Posterior cingulate gyrus (tissue), 11 donors: ENCODE data around the gene ABCC2.
A peak's percentile ranks its signal among the peaks of the same experiment; 100 is the strongest.
"Not testable (repeated sequence)": the region's sequence is repeated elsewhere in the genome, so short reads cannot be mapped to it uniquely, and the experiment has no call there.

Experiments
- DNase-seq, 10 donors: peaks; one replicate each; pipeline versions ENCODE4 v3.0.0 to v3.0.0-alpha.2; 2020 to 2021; ENCODE audit warnings: mixed read lengths in 3 of 10
- intact Hi-C: fragments of 100-400 bp; cut with DNase I; formaldehyde crosslinking; loops from one replicate; pipeline ENCODE4 v1.15.1; 2023

ABCC2 gene

DNA sequence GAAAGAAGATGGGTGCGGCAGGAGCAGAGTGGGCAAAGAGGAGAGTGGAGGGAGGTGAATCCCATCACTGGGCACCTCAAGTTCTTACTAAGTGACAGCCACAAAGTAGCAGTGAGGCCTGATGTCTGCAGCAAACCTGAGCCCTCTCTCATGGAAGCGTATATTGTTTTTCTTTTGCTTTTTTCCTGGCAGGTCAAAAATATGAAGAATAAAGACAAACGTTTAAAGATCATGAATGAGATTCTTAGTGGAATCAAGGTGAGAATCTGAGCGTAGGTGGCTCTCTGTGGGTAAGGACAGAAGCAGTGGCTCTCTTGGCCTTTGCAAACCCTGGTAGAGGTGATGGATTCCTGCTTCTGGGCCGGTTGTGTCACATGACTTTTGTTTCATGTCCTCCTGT, 22.8 kb downstream of the ABCC2 start:
- intact Hi-C loops = no loop called here
- no peak for DNase-seq

DNA sequence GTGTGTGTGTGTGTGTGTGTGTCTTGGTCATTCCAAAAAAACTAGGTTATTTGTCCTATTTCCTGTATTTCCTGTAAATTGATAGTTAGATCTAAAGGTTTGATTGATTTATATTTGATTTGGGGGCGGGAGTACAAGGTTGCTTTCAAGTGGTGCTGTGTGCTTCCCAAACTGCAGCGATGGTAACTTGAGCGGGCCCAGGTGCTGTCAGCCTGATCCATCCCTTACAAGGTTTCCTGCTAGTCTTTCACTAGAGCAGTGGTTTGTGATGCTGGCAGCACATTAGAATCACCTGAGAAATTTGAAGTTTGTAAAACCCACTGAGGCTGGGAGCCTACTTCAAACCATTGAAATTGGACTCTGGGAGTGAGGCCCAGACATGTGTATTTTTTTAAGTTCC, 23.7 kb downstream of the ABCC2 start:
- intact Hi-C loops = no loop called here
- DNase-seq = no peak

DNA sequence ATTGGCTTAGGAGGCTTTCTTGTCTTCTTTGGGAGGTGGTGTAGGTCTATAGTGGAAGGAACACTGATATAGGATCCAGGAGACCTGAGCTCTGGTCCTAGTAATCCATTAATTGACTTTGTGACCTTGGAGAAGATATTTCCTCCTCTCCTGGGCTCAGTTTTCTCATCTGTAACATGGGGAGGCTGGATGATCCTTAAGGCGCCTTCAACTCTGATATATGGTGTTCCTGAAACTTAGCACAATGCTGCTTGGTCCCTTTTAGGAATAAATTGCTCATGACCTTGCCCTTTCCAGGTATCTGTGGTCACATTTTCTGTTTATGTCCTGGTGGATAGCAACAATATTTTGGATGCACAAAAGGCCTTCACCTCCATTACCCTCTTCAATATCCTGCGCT, 25.3 kb downstream of the ABCC2 start:
- intact Hi-C loops = no loop called here
- DNase-seq = no peak

- no peak for DNase-seq
- intact Hi-C loops = no loop called here
These were observed 25.8 kb downstream of the ABCC2 start for GRCh38 chr10:99808270-99808669.

DNA sequence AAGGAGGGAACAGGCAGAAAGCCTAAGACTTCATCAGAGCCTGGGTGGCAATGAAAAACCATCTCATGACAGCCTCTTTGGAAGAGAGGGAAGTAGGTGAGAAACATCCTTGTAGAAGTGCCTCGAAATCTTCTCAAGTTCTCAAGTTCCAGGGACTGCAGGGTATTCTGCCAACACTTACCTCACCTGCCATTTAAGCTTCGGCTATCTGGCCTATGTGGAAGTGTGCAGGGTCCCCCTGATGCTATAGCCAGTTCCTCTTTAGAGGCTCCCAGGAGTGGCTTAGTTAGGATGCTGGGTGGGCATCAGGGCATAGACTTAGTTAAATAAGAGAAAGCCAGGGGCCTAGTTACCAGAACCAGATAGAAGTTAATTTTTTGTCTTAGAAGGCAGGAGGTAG, 27.0 kb downstream of the ABCC2 start:
- DNase-seq = no peak
- intact Hi-C loops = no loop called here

GRCh38 chr10:99809931-99810615, 27.6 kb downstream of the ABCC2 start:
- intact Hi-C loops = no loop called here

GRCh38 chr10:99812177-99812576, 29.7 kb downstream of the ABCC2 start:
- DNase-seq = no peak

More at GRCh38 chr10:99809931-99810615, 27.6 kb downstream of the ABCC2 start:
- peak in 1 of 10 donors; percentile 5 for DNase-seq

GRCh38 chr10:99814143-99814542, 31.7 kb downstream of the ABCC2 start:
- no peak for DNase-seq
- intact Hi-C loops = no loop called here

More at GRCh38 chr10:99812177-99812576, 29.7 kb downstream of the ABCC2 start:
- intact Hi-C loops = no loop called here

DNA sequence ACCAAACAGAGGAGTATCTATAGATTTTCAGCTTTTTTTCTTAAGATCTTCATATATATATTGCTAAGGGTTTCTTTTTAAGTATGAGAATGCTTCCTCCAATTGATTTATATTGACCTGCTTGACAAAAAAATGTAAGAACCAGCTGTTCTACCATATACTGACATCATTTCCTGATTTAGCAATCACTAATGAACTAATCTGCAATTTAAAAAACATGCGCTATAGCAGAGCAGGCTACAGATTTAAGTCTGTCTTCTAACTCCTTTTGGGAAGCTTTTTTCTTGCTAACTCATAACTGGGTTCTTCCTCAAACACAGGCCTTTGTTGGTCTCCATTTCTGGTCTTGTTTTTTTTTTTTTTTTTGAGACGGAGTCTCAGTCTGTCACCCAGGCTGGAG, 33.2 kb downstream of the ABCC2 start:
- intact Hi-C loops = no loop called here
- DNase-seq = no peak

DNA sequence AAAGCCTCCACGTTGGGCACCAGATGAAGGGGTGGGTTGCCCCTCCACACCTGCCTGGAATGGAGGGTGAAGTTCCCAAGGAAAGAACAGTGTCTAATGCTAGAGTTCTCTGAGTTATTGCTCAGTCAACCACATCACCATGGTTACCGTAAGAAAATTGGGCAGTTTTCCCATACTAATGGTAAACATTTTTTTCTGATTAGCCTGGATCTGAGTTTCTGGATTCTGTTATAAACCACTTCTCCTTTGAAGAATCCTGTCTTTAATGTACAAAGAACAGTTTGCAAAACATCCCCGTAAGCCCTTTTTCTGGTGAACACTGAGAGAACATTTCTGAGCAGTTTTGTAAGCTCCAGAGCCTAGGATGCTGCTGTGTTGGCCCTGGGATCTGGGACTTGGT, 45.5 kb downstream of the ABCC2 start:
- DNase-seq = no peak
- intact Hi-C loops = no loop called here

GRCh38 chr10:99828464-99828863, 46.0 kb downstream of the ABCC2 start:
- intact Hi-C loops = no loop called here
- no peak for DNase-seq

DNA sequence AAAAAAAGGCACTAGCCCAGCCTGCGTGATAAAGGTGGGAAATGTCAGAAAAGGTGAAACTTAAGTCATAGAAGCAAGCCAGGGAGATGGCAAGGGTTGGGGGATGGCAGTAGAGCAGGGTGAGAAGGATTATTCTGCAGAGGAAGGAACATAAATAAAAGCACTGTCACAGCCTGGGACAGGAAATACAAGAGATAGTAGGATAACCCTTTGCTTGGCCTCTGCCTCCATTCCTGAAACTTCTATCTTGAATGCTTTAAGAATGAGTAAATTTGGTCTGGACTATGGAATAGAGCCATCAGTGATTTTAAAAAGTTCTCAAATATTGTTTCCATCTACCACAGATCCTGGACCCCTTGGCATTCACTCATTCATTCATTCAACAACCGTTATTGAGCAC, 50.0 kb downstream of the ABCC2 start:
- no peak for DNase-seq
- intact Hi-C loops = no loop called here

DNA sequence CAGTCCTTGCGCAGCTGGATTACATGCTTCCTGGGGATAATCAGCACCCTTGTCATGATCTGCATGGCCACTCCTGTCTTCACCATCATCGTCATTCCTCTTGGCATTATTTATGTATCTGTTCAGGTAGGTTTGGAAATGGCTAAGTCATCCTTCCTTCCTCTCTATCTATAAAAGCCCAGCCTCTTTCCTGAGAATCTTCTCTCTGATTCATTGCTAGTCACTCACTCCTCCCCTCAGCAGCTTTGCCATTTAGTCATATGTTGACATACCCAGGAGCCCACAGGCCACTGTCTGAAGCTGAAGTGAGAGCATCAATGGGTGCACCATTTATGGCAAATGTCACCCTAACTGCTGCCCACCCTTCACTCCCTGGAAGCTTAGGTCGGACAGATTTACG, 52.0 kb downstream of the ABCC2 start:
- no peak for DNase-seq
- intact Hi-C loops = no loop called here

DNA sequence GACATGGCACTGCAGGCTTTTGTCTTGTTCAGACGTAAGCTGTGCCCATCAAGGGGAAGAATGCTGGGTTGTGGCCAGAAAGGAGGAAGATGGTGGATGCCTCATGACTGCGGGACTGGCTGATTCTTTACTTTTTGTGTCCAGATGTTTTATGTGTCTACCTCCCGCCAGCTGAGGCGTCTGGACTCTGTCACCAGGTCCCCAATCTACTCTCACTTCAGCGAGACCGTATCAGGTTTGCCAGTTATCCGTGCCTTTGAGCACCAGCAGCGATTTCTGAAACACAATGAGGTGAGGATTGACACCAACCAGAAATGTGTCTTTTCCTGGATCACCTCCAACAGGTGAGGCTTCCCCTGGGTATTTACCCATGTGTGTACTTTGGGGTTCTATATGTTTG, 53.5 kb downstream of the ABCC2 start:
- no peak for DNase-seq

DNA sequence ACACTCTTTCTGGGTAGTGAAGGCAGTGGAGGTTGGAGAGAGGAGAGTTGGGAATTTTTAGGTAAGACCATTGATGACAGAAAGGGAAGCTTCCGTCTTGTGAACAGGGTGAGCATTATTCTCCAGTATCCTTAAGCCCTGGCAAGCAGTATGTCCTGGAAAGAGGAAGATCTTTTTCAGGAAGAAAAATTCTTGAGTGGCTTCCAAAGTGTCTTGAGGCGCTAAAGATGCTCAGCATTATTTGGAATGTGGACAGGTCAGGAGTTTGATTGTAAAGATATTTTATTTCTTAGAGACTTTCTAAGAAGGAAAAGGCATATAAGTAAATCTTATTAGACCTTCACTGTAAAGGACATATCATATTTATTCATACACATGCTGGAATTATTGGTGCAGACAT, 54.3 kb downstream of the ABCC2 start:
- intact Hi-C loops = no loop called here
- no peak for DNase-seq

More for the DNA sequence above, 53.5 kb downstream of the ABCC2 start:
- intact Hi-C loops = no loop called here

DNA sequence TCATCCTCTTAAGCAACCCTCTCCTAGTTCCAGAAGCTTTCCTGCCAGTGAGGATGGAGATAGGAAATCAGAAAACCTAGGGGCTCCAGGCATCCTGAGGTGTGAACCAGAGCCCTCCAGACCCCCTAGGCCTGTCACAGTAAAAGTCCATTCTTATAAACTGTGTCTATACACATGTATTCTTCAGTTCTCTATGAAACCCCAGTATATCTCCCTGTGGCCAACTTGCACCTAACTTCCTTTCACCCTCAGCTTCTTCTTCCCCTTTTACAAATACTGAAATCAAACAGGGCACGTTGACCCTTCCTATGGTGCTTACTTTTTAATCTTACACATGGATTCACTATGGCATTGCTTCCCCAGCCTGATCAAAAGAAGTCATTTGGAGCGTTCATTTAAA, 58.4 kb downstream of the ABCC2 start:
- DNase-seq, intact Hi-C loops: not testable (repeated sequence)

- intact Hi-C loops = no loop called here
- no peak for DNase-seq
These were observed 59.3 kb downstream of the ABCC2 start for GRCh38 chr10:99841746-99842145.

GRCh38 chr10:99843310-99843709, 60.9 kb downstream of the ABCC2 start:
- no peak for DNase-seq
- intact Hi-C loops = no loop called here

GRCh38 chr10:99844433-99844955, 62.1 kb downstream of the ABCC2 start:
- DNase-seq = no peak
- intact Hi-C loops = no loop called here

DNA sequence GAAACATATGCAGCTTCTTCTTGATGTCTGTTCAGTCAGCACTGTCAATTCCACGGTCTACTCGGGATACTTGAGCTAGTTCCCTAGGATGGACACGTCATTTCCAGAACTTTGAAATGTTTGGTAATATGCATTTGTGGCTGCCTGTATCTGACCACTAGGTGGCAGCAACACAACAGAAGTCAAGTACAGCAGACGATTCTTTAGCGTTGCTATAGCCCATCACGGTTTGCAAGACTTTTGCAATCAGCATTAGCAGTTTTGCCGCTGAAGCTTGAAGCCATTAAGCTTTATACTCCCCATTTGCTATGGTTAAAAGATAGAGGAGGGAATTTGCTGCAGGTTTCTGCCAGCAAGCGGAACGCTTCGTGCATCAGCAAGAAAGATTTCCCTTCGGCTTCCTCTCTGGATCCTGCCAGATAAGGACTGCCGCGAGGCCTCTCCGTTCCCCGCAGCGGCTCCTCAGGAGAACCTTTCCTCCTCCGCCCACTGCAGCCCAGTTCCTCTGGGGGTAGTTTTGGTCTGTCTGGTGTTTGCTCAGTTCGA, 63.5 kb downstream of the ABCC2 start:
- intact Hi-C loops = loop anchor here (1.0 kb wide), 1 partner anchor 200 kb away; no protein-coding TSS in a partner anchor
- DNase-seq = peak in 9 of 10 donors; percentile 21 to 91 (median 74)

DNA sequence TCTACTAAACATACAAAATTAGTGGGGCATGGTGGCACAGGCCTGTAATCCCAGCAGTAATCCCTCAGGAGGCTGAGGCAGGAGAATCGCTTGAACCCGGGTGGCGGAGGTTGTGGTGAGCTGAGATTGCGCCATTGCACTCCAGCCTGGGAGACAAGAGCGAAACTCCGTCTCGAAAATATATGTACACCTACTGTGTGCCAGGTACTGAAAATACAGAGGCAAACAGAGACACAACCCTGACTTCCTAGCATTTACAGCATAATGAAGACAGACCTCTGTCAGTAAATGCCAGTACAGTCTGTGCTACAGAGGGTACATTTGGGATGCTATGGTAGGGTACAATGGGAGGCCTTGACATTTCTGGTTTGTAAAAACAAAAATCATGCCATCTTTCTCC, 66.6 kb downstream of the ABCC2 start:
- no peak for DNase-seq
- intact Hi-C loops = no loop called here

GRCh38 chr10:99849536-99849935, 67.1 kb downstream of the ABCC2 start:
- no peak for DNase-seq
- intact Hi-C loops = no loop called here
